H1 (cell line): ENCODE results near the gene GP1BB. TPM values are rescaled to one million over a fixed set of nuclear protein-coding genes. Genes with fewer than 3 reads are reported as not detected.

ENCODE experiments used
- CHD7 ChIP-seq: fragments of 300-600 bp; sonication (generic); IDR thresholded peaks from 2 replicates; pipeline ENCODE4 v1.7.1; 2012; ENCODE audit warnings: low read length, moderate library complexity, mild to moderate bottlenecking, inconsistent platforms; ENCODE audit not compliant: insufficient replicate concordance
- CTCF ChIP-seq, 3 experiments: IDR thresholded peaks; 1 replicate in 2 of 3; 2 replicates in 1 of 3; pipeline versions ENCODE4 v1.5.1 to v1.6.1; 2011; ENCODE audit warnings: low read length in 3 of 3, mild to moderate bottlenecking in 3 of 3, inconsistent platforms in 2 of 3, low read depth in 1 of 3, moderate library complexity in 1 of 3; ENCODE audit not compliant: insufficient read depth in 1 of 3; ENCODE audit errors: control extremely low read depth in 1 of 3
- EGR1 ChIP-seq: IDR thresholded peaks from 2 replicates; pipeline ENCODE4 v1.6.1; 2011; ENCODE audit warnings: low read depth, low read length, borderline replicate concordance
- RAD21 ChIP-seq, 2 experiments: IDR thresholded peaks in 1 of 2; conservative IDR thresholded peaks in 1 of 2; 2 replicates each; pipeline ENCODE4 v1.6.1; 2011; ENCODE audit warnings: low read depth in 2 of 2, low read length in 2 of 2, improper control_type of control experiment in 1 of 2, inconsistent platforms in 1 of 2, mild to moderate bottlenecking in 1 of 2, moderate library complexity in 1 of 2
- RFX5 ChIP-seq: IDR thresholded peaks from 2 replicates; pipeline ENCODE4 v1.6.1; 2011; ENCODE audit warnings: low read depth, low read length, improper control_type of control experiment, borderline replicate concordance
- SIX5 ChIP-seq: IDR thresholded peaks from 2 replicates; pipeline ENCODE4 v1.6.1; 2011; ENCODE audit warnings: mild to moderate bottlenecking, low read depth, low read length
- SP1 ChIP-seq: IDR thresholded peaks from 2 replicates; pipeline ENCODE4 v1.6.1; 2011; ENCODE audit warnings: low read depth, low read length
- polyA plus RNA-seq, 7 experiments: library from polyadenylated mRNA; depleted of rRNA in 3 of 7; stranded (reverse) in 5 of 7; unstranded in 2 of 7; fragments of >200 nt in 5 of 7; fragments of 200-250 nt in 2 of 7; gene quantifications; 1 replicate in 5 of 7; 2 replicates in 1 of 7; 4 replicates in 1 of 7; pipeline versions ENCODE4 v1.2.1 to v1.2.3, GENCODE V29; 2011 to 2013; ENCODE audit warnings: missing spikeins in 2 of 7, mixed read lengths in 2 of 7
- total RNA-seq: library from RNA; stranded (reverse); fragmentation: NEBNext Ultra II Directional; extraction: Animal tissue kit (Norgen Biotek cat#: 25700); gene quantifications from 2 replicates; pipeline ENCODE4 v1.2.1, GENCODE V29; 2021

Gene GP1BB
- total and polyA plus RNA-seq, 2 of the 8 experiments (the other 6 are each of a cell fraction or from before 2014, with no cell fraction given): 0.36 TPM; not detected in 1

DNA sequence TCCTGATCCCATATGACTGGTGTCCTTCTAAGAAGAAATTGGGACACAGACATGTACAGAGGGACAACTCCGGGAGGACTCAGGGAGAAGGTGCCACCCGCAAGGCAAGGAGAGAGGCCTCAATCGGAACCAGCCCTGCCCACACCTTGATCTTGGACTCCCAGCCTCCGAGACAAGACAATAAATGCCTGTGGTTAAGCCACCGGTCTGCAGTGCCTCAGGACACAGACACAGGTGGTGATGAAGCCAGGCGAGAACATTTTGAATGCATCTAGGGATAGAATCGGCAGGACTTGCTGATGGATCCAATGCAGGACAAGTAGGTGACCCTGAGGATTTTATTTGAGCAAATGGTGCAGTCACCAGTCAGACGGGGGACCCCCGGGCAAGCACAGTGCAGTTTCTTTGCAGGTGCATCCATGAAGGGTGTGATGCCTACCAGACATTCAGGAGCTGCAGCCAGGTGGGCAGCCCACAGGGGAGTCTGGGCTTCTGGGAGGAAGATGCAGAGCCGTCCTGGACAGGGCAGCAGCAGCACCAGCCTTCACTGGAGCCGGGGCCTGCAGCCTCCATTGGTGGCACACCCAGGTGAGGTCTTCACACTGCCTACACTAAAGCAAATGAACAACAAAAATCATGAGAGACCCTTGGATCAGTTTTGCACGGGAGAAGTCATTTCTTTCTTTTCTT, 29.2 kb upstream of the GP1BB start (continued):
- TF ChIP-seq CHD7 (no peak), CTCF (IDR thresholded peaks at IDR 0.05; ENCODE audit: control extremely low read depth in 1 of 3, insufficient read depth in 1 of 3, low read depth in 1 of 3, low read length in 3 of 3) (no peak), SP1 (no peak), SIX5 (no peak), RFX5 (no peak), RAD21 (IDR thresholded peaks at IDR 0.05 in 1 of 2, conservative IDR thresholded peaks at IDR 0.05 in 1 of 2; ENCODE audit: low read depth in 2 of 2, low read length in 2 of 2) (no peak), EGR1 (no peak)
- TF ChIP-seq, all 59 proteins: peak for 0
